ENCODE data around the gene MRPL39.

Gene MRPL39

DNA sequence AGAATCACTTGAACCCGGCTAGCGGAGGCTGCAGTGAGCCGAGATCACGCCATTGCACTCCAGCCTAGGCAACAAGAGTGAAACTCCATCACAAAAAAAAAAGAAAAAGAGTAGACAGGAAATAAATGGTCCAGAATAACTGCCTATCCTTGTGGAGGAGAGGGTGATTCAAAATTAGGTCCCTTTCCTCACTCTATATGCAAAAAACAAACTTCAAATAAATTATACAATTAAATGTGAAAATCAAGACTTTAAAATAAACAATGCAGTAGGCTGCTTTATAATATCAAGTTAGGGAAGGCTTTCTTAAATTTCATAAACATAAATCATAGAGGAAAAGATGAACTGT is 26.4 kb downstream of the MRPL39 start:
- TF ChIP-seq, protein P1, sequence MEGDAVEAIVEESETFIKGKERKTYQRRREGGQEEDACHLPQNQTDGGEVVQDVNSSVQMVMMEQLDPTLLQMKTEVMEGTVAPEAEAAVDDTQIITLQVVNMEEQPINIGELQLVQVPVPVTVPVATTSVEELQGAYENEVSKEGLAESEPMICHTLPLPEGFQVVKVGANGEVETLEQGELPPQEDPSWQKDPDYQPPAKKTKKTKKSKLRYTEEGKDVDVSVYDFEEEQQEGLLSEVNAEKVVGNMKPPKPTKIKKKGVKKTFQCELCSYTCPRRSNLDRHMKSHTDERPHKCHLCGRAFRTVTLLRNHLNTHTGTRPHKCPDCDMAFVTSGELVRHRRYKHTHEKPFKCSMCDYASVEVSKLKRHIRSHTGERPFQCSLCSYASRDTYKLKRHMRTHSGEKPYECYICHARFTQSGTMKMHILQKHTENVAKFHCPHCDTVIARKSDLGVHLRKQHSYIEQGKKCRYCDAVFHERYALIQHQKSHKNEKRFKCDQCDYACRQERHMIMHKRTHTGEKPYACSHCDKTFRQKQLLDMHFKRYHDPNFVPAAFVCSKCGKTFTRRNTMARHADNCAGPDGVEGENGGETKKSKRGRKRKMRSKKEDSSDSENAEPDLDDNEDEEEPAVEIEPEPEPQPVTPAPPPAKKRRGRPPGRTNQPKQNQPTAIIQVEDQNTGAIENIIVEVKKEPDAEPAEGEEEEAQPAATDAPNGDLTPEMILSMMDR (IDR thresholded peaks at IDR 0.05), result no peak

DNA sequence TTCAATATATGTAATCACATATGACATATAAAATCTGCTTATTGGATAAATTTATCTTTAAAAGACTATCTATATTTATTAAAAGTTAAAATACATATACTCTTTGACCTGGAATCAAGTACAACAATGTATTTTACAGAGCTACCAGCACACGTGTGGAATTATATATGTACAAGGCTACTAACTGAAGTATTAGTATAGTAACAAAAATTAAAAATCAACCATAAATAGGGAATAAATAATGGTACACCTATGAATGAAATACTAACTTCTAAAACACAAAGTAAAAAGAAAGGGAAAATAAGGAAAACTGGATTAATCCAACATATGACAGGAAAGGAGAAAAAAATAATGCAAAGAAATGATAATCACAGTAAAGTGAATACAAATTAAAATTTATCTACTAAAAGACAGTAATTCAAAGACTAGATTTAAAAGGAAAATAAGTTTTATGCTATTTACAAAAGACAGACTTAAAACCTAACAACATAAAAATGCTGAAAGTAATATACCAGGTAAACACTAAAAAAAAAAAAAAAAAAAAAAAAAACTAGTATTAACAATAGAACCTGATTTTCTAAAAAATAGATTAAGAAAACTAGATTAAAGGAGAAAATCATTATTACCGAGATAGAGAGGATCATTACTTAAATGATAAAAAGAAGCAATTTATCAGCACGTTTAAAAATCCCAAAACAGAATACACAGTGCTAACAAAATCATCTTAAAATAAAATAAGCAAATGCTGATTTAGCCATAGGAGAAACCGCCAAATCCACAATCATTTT is 27.9 kb downstream of the MRPL39 start:
- TF ChIP-seq, protein P1 (IDR thresholded peaks at IDR 0.05), result no peak

DNA sequence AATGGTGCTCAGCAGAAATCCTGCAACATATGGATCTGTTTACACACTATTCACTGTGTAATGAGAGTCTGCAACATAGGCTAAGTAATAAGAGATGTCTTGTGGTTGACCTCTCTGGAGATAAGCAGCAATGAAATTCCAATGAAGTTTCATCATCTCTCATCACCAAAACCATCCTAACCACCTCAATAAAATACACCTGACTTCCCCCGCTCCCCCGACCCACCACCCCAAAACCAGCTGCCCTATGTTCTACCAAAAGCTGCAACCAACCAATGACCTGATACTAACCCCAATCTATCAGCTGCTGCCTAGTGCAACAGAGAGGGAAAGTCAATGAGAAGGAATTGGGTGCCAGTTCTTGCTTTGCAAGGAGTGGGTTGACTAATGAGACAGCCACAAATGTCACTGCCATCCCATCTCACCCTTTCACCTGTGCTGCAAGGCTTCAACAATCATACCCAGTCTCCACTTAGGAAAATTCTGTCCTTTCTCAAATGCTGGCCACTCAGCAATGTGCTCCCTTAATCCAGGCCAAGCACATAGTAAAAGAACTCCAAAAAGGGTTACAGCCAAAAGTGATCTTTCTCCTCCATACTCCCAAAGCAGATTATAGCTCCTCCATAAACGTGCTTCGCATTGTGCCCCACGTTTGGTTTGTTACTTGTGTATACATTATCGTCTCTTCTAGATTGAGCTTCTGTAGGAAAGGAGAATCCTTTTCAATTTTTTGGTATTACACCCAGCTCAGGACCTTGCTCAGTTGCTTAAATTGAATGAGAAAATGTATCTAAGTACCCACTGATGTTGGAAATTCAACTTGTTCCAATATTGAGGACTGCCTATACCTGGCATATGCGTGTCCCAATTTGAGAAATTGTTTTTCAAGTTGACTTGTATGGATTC is 29.0 kb downstream of the MRPL39 start:
- TF ChIP-seq, protein P1 (IDR thresholded peaks at IDR 0.05), result no peak

DNA sequence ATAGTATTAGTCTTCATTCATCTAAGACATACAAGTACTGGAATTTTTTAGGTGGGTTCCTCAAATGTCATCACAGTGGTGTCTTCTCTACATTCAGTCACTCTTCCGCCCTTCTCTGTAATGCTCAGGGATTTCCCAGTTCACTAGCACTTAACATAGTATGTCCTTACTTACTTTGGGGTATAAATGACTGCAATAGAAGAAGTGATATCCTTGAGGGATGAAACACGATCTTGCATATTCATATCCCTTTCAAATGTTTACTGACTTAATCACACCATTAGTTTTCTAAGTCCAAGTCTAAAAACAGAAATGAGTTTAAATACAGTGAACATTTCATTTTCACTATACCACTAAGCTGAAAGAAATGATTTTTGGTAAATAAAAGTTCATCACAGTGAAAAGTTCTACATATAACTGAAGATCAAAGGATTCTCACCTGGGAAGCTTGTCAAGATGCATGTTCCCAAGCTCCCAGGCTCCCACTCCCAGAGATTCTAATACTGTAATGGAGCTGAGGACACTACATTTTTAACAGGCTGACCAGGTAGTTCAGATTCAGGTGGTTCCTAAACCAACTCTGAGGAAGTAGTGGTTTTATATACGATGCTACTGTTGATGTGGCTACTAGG is 29.7 kb downstream of the MRPL39 start:
- TF ChIP-seq, protein P1 (IDR thresholded peaks at IDR 0.05), result no peak

DNA sequence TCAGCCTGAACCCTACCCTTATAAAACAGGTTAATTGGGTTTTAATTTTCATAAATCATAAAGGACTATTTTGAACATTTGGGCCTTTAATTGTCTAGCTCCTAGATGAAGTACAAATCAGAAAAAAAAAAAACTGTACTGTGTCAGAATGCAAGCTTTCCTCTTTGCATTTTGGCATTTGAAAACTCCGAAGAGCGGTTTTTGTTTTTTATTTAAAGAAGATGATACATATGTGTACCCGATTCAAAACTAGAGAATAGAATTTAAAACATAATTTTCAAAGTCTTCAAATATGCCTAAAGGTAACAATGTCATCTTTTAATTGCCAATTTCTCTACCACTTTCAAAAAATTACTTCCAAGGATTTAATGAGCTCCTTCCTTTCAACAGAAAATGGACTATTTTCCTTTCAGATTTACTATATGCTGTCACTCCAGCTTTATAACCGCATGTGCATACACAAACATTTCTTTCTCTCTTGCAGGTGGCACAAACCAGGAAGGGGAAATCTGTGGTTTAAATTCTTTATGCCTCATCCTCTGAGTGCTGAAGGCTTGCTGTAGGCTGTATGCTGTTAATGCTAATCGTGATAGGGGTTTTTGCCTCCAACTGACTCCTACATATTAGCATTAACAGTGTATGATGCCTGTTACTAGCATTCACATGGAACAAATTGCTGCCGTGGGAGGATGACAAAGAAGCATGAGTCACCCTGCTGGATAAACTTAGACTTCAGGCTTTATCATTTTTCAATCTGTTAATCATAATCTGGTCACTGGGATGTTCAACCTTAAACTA is 33.7 kb downstream of the MRPL39 start:
- TF ChIP-seq, protein P1 (IDR thresholded peaks at IDR 0.05), result no peak

DNA sequence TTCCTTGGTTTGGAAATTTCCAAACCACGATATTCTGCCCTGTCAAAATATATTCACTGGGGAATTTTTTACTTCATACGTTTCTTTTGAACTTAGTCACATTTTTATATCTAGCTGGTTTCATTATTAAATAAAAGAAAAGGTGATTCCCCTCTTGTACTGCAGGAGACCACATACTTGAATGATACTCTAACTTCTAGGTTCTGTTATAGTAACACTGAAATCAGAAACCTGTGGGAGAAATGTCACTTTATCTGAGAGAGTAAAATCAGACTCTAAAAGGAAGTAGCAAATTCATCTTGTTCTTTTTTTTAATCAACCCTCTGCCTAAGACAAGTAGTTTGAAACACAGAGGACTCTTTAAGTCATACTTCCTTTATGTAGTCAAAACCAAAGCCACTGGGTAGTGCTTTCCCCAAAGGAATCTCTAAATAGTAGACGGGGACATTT is 34.4 kb downstream of the MRPL39 start:
- TF ChIP-seq, protein P1 (IDR thresholded peaks at IDR 0.05), result no peak

DNA sequence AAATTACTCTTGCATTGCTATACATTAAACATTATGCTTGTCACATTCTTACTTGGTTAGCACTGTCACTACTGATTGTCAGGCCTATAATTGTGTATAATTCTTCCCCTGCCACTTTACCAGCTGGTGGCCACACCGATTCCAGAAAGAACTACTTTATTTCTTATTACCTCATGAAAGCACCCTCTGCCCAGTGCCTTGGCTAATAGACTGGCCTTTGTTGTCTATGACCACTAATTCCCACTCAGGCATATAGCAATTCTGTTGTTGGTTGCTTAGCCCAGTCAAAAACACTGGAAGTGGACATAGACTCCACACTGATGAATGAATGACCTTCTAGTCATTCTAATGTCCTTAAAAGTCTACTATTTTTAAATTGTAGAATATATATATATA is 35.6 kb downstream of the MRPL39 start:
- TF ChIP-seq, protein P1 (IDR thresholded peaks at IDR 0.05), result no peak
